Panc1 (cell line): ENCODE measurements around the gene SLC19A1. TPM values are rescaled to one million over a fixed set of nuclear protein-coding genes. Genes with fewer than 3 reads are reported as not detected.

Experiments
- ATAC-seq: fragments of 200-7000 bp; cut with Tn5 transposase; 2 replicates; pipeline ENCODE4 v1.9.1; 2020; ENCODE audit warnings: mild to moderate bottlenecking, moderate library complexity
- BruUV-seq: library from RNA; stranded (reverse); fragments of 400-500 nt; replicated peaks from 2 replicates; lab custom pipeline; 2021; lab: Mats Ljungman, UMichigan
- CTCF ChIA-PET: fragments of 300-600 bp; sonication (Branson Sonifier 250); formaldehyde crosslinking; loops from one replicate; lab custom pipeline; 2022; ENCODE audit warnings: antibody characterized with exemption; lab: Charles Lee
- POLR2A ChIA-PET: fragments of 300-600 bp; sonication (Branson Sonifier 250); formaldehyde crosslinking; loops from one replicate; lab custom pipeline; 2022; ENCODE audit warnings: antibody characterized with exemption; lab: Charles Lee
- DNase-seq: peaks from one replicate; pipeline ENCODE4 v3.0.0-alpha.2; 2010; ENCODE audit warnings: low read depth, low spot score
- H3K27ac ChIP-seq: 2 replicates; pipeline ENCODE4 v1.5.1; 2011; ENCODE audit warnings: mild to moderate bottlenecking, low read length, inconsistent platforms
- H3K27me3 ChIP-seq: fragments of 200-500 bp; sonication (Bioruptor generic); 2 replicates; pipeline ENCODE4 v1.6.0; 2014; ENCODE audit warnings: low read length, inconsistent platforms; ENCODE audit not compliant: control insufficient read depth, insufficient read depth
- H3K36me3 ChIP-seq: fragments of 200-500 bp; sonication (Bioruptor generic); 2 replicates; pipeline ENCODE4 v1.5.1; 2014; ENCODE audit warnings: inconsistent platforms, mild to moderate bottlenecking, low read length, moderate library complexity; ENCODE audit not compliant: control insufficient read depth, insufficient read depth
- H3K4me1 ChIP-seq: 2 replicates; pipeline ENCODE4 v1.5.1; 2011; ENCODE audit warnings: inconsistent platforms, mild to moderate bottlenecking, low read length, moderate library complexity; ENCODE audit not compliant: control insufficient read depth, insufficient read depth
- H3K4me3 ChIP-seq, 2 experiments: 2 replicates each; pipeline ENCODE4 v1.5.1; 2011 to 2012; ENCODE audit warnings: low read depth in 2 of 2, low read length in 2 of 2, mild to moderate bottlenecking in 2 of 2, inconsistent platforms in 1 of 2, moderate library complexity in 1 of 2
- H3K9me3 ChIP-seq: fragments of 200-500 bp; sonication (Bioruptor generic); 2 replicates; pipeline ENCODE4 v1.5.1; 2014; ENCODE audit warnings: low read depth, mild to moderate bottlenecking, inconsistent platforms, low read length, moderate library complexity; ENCODE audit not compliant: control insufficient read depth, insufficient read depth
- CTCF ChIP-seq: fragments of 450-650 bp; IDR thresholded peaks from 2 replicates; pipeline ENCODE4 v1.5.1; 2017; ENCODE audit warnings: mild to moderate bottlenecking
- POLR2AphosphoS5 ChIP-seq: IDR thresholded peaks from 2 replicates; pipeline ENCODE4 v1.6.1; 2012; ENCODE audit warnings: mild to moderate bottlenecking, low read depth, low read length, moderate library complexity
- SIN3A ChIP-seq: IDR thresholded peaks from 2 replicates; pipeline ENCODE4 v1.6.1; 2012; ENCODE audit warnings: low read depth, mild to moderate bottlenecking, low read length, moderate library complexity, borderline replicate concordance; ENCODE audit not compliant: insufficient read depth
- TCF7L2 ChIP-seq: IDR thresholded peaks from 2 replicates; pipeline ENCODE4 v1.6.1; 2011; ENCODE audit warnings: mild to moderate bottlenecking, low read depth, low read length, inconsistent platforms
- in situ Hi-C: cut with HindIII; loops from 2 replicates; pipeline ENCODE4 v1.10.0; 2016; ENCODE audit warnings: low sequenced_read_pairs, low pct_unique_long_range_greater_than_20kb
- intact Hi-C: fragments of 100-400 bp; cut with micrococcal nuclease; formaldehyde crosslinking; loops from one replicate; pipeline ENCODE4 v1.10.0; 2022; ENCODE audit not compliant: unreplicated experiment
- total RNA-seq: library from RNA; stranded (reverse); gene quantifications from one replicate; pipeline ENCODE4 v1.2.1, GENCODE V29; 2021; ENCODE audit not compliant: unreplicated experiment
- TF ChIP-seq, protein P1 (sequence below), 2 experiments: IDR thresholded peaks; 2 replicates each; pipeline ENCODE4 v1.6.1; 2011 to 2012; ENCODE audit warnings: low read depth in 2 of 2, control low read depth in 1 of 2, low read length in 1 of 2, mild to moderate bottlenecking in 1 of 2, moderate library complexity in 1 of 2; ENCODE audit not compliant: insufficient read depth in 1 of 2

SLC19A1 gene
- total RNA-seq, 1 experiment from 2014 or later, result 24.5 TPM

GRCh38 chr21:45476582-45476981, 65.7 kb downstream of the SLC19A1 start:
- TSS peak; percentile 20 for BruUV-seq
- Histone ChIP-seq H3K36me3 (peaks cover 3% of the 10 kb centered on the region), H3K4me3 (no peak overlapping the region), H3K4me1 (peaks cover 5% of the 10 kb centered on the region), H3K9me3 (no peaks in the 10 kb centered on the region), H3K27me3 (no peaks in the 10 kb centered on the region), H3K27ac (no peak overlapping the region)
- in situ Hi-C loops (no loop called here), intact Hi-C loops (no loop called here)
- DNase-seq (no peak), ATAC-seq (no peak)
- POLR2A ChIA-PET, result no interaction called here
- no peak for TF ChIP-seq TCF7L2
- TF ChIP-seq POLR2AphosphoS5, result peak; percentile 37; the same call in 1 of the 2 replicates
- CTCF ChIA-PET, result no interaction called here

- H3K9me3 ChIP-seq, result no peaks in the 10 kb centered on the region
- in situ Hi-C loops (no loop called here), intact Hi-C loops (no loop called here)
- no peak for ATAC-seq
- peaks cover 11% of the 10 kb centered on the region for H3K4me1 ChIP-seq
- no peaks in the 10 kb centered on the region for H3K27me3 ChIP-seq
- H3K27ac ChIP-seq, result no peak overlapping the region
- ChIA-PET POLR2A (no interaction called here), CTCF (no interaction called here)
- peaks cover 3% of the 10 kb centered on the region for H3K36me3 ChIP-seq
- DNase-seq, result no peak
- no TSS peak for BruUV-seq
- H3K4me3 ChIP-seq, result no peak overlapping the region
- TF ChIP-seq TCF7L2, result no peak
- TF ChIP-seq SIN3A, result no peak
- TF ChIP-seq CTCF, result no peak
- TF ChIP-seq, protein P1, sequence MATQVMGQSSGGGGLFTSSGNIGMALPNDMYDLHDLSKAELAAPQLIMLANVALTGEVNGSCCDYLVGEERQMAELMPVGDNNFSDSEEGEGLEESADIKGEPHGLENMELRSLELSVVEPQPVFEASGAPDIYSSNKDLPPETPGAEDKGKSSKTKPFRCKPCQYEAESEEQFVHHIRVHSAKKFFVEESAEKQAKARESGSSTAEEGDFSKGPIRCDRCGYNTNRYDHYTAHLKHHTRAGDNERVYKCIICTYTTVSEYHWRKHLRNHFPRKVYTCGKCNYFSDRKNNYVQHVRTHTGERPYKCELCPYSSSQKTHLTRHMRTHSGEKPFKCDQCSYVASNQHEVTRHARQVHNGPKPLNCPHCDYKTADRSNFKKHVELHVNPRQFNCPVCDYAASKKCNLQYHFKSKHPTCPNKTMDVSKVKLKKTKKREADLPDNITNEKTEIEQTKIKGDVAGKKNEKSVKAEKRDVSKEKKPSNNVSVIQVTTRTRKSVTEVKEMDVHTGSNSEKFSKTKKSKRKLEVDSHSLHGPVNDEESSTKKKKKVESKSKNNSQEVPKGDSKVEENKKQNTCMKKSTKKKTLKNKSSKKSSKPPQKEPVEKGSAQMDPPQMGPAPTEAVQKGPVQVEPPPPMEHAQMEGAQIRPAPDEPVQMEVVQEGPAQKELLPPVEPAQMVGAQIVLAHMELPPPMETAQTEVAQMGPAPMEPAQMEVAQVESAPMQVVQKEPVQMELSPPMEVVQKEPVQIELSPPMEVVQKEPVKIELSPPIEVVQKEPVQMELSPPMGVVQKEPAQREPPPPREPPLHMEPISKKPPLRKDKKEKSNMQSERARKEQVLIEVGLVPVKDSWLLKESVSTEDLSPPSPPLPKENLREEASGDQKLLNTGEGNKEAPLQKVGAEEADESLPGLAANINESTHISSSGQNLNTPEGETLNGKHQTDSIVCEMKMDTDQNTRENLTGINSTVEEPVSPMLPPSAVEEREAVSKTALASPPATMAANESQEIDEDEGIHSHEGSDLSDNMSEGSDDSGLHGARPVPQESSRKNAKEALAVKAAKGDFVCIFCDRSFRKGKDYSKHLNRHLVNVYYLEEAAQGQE (IDR thresholded peaks at IDR 0.05; ENCODE audit: insufficient read depth in 1 of 2, low read depth in 2 of 2, low read length in 1 of 2), result no peak
- no peak for TF ChIP-seq POLR2AphosphoS5
These were observed 66.3 kb downstream of the SLC19A1 start for GRCh38 chr21:45475797-45476570.

- no TSS peak for BruUV-seq
- intact Hi-C loops, result no loop called here
These were observed 67.1 kb downstream of the SLC19A1 start for GRCh38 chr21:45475004-45475685.

More at GRCh38 chr21:45475004-45475685, 67.1 kb downstream of the SLC19A1 start:
- in situ Hi-C loops, result no loop called here
- TF ChIP-seq POLR2AphosphoS5, result no peak
- TF ChIP-seq, protein P1 (IDR thresholded peaks at IDR 0.05; ENCODE audit: insufficient read depth in 1 of 2, low read depth in 2 of 2, low read length in 1 of 2), result no peak
- TF ChIP-seq SIN3A, result no peak
- TF ChIP-seq TCF7L2, result no peak
- TF ChIP-seq CTCF, result no peak
- Histone ChIP-seq H3K27me3 (no peaks in the 10 kb centered on the region), H3K36me3 (peaks cover 3% of the 10 kb centered on the region), H3K4me3 (no peak overlapping the region), H3K27ac (no peak overlapping the region), H3K4me1 (peaks cover 17% of the 10 kb centered on the region), H3K9me3 (no peaks in the 10 kb centered on the region)
- DNase-seq, result no peak
- CTCF ChIA-PET, result no interaction called here
- POLR2A ChIA-PET, result no interaction called here
- ATAC-seq, result no peak
